SU-DHL-6 (cell line): ENCODE measurements around the gene MAPK1IP1L.

Source experiments
- H2AFZ ChIP-seq: fragments of 200-600 bp; sonication (generic); 2 replicates; pipeline ENCODE4 v1.6.1; 2014; ENCODE audit warnings: low read depth, mild to moderate bottlenecking, moderate library complexity, mixed read lengths, antibody characterized with exemption, low read length; ENCODE audit not compliant: severe bottlenecking
- H3F3A ChIP-seq: fragments of 200-600 bp; shearing (Covaris generic); 2 replicates; pipeline ENCODE4 v1.6.0; 2016; ENCODE audit warnings: antibody characterized with exemption, mild to moderate bottlenecking; ENCODE audit not compliant: insufficient read depth
- H3K27ac ChIP-seq: fragments of 200-600 bp; sonication (generic); 2 replicates; pipeline ENCODE4 v1.5.1; 2016; ENCODE audit warnings: low read depth, mild to moderate bottlenecking, low read length, moderate library complexity, mixed read lengths
- H3K27me3 ChIP-seq: fragments of 200-600 bp; sonication (generic), shearing (Covaris generic); 2 replicates; pipeline ENCODE4 v1.6.0; 2014; ENCODE audit warnings: mild to moderate bottlenecking, low read length
- H3K36me3 ChIP-seq: fragments of 200-600 bp; sonication (generic); 2 replicates; pipeline ENCODE4 v1.6.1; 2014; ENCODE audit warnings: mild to moderate bottlenecking, low read length, mixed read lengths
- H3K4me2 ChIP-seq: fragments of 300-600, 200-600 bp; shearing (Covaris generic), sonication (generic); 2 replicates; pipeline ENCODE4 v1.6.0; 2014; ENCODE audit warnings: low read length, low read depth, mild to moderate bottlenecking; ENCODE audit not compliant: poor library complexity, severe bottlenecking
- H3K4me3 ChIP-seq: fragments of 200-600 bp; sonication (generic); 2 replicates; pipeline ENCODE4 v1.5.1; 2014; ENCODE audit warnings: antibody characterized with exemption, low read length, mild to moderate bottlenecking, mixed read lengths; ENCODE audit not compliant: insufficient read depth, poor library complexity, severe bottlenecking
- H3K79me2 ChIP-seq: fragments of 200-600 bp; sonication (generic); 2 replicates; pipeline ENCODE4 v1.6.1; 2014; ENCODE audit warnings: mild to moderate bottlenecking, low read length, moderate library complexity; ENCODE audit not compliant: insufficient read depth
- H3K9ac ChIP-seq: fragments of 200-600 bp; sonication (generic); 2 replicates; pipeline ENCODE4 v1.7.0; 2014; ENCODE audit warnings: mild to moderate bottlenecking, low read length
- H3K9me2 ChIP-seq: fragments of 200-600 bp; sonication (generic); replicated peaks from 2 replicates; pipeline ENCODE4 v1.6.1; 2014; ENCODE audit warnings: low read length; ENCODE audit not compliant: insufficient read depth
- H3K9me3 ChIP-seq: fragments of 200-600 bp; sonication (generic); 2 replicates; pipeline ENCODE4 v1.6.1; 2014; ENCODE audit warnings: low read length, mixed read lengths; ENCODE audit not compliant: insufficient read depth
- H4K20me1 ChIP-seq: fragments of 200-600 bp; sonication (generic); 2 replicates; pipeline ENCODE4 v1.6.1; 2014; ENCODE audit warnings: low read depth, mild to moderate bottlenecking, antibody characterized with exemption, low read length, moderate library complexity, mixed read lengths
- CTCF ChIP-seq: fragments of 200-600 bp; sonication (generic); IDR thresholded peaks from one replicate; pipeline ENCODE4 v1.5.1; 2017; ENCODE audit warnings: antibody characterized with exemption, mild to moderate bottlenecking, low read length, moderate library complexity; ENCODE audit not compliant: insufficient read depth, poor library complexity, severe bottlenecking
- EZH2phosphoT487 ChIP-seq: fragments of 200-600 bp; sonication (generic), shearing (Covaris generic); conservative IDR thresholded peaks from 2 replicates; pipeline ENCODE4 v1.6.1; 2018; ENCODE audit warnings: mild to moderate bottlenecking, antibody characterized with exemption, low read length, moderate library complexity, mixed read lengths

Gene MAPK1IP1L

GRCh38 chr14:55103971-55104954 is 52.8 kb downstream of the MAPK1IP1L start:
- TF ChIP-seq CTCF: no peak
- no peak for TF ChIP-seq EZH2phosphoT487
- peak overlapping the region; percentile 64 for H2AFZ ChIP-seq
- H3K79me2 ChIP-seq: no peaks in the 10 kb centered on the region
- H3K36me3 ChIP-seq: no peaks in the 10 kb centered on the region
- H3K9me3 ChIP-seq: no peaks in the 10 kb centered on the region
- H3K27ac ChIP-seq: peak overlapping the region; percentile 93
- H3K4me3 ChIP-seq: no peak overlapping the region
- H3K4me2 ChIP-seq: peak overlapping the region; percentile 70
- H4K20me1 ChIP-seq: no peaks in the 10 kb centered on the region
- H3K27me3 ChIP-seq: no peaks in the 10 kb centered on the region
- H3F3A ChIP-seq: peaks cover 29% of the 10 kb centered on the region
- H3K9me2 ChIP-seq: no peaks in the 10 kb centered on the region
- peak overlapping the region; percentile 44 for H3K9ac ChIP-seq

GRCh38 chr14:55105991-55106390 is 54.5 kb downstream of the MAPK1IP1L start:
- H4K20me1 ChIP-seq: no peaks in the 10 kb centered on the region
- no peaks in the 10 kb centered on the region for H3K9me2 ChIP-seq
- no peaks in the 10 kb centered on the region for H3K36me3 ChIP-seq
- no peak for TF ChIP-seq EZH2phosphoT487
- TF ChIP-seq CTCF: no peak
- H3K4me3 ChIP-seq: no peak overlapping the region
- H3K4me2 ChIP-seq: no peak overlapping the region
- no peaks in the 10 kb centered on the region for H3K9me3 ChIP-seq
- no peak overlapping the region for H3K27ac ChIP-seq
- no peaks in the 10 kb centered on the region for H3K79me2 ChIP-seq
- peaks cover 24% of the 10 kb centered on the region for H3F3A ChIP-seq
- no peaks in the 10 kb centered on the region for H3K27me3 ChIP-seq
- no peak overlapping the region for H3K9ac ChIP-seq
- no peak overlapping the region for H2AFZ ChIP-seq

GRCh38 chr14:55107766-55108554 is 56.5 kb downstream of the MAPK1IP1L start:
- no peak overlapping the region for H3K4me3 ChIP-seq
- H3K27me3 ChIP-seq: no peaks in the 10 kb centered on the region
- H3K27ac ChIP-seq: no peak overlapping the region
- H3K4me2 ChIP-seq: no peak overlapping the region
- no peaks in the 10 kb centered on the region for H3K36me3 ChIP-seq
- no peak overlapping the region for H2AFZ ChIP-seq
- no peaks in the 10 kb centered on the region for H3K9me2 ChIP-seq
- H3K9me3 ChIP-seq: no peaks in the 10 kb centered on the region
- H3K79me2 ChIP-seq: no peaks in the 10 kb centered on the region
- H3F3A ChIP-seq: peaks cover 12% of the 10 kb centered on the region
- H3K9ac ChIP-seq: no peak overlapping the region
- TF ChIP-seq EZH2phosphoT487: no peak
- no peak for TF ChIP-seq CTCF
- H4K20me1 ChIP-seq: no peaks in the 10 kb centered on the region
